Measurements from ENCODE around the gene HMX1. TPM values are rescaled to one million over a fixed set of nuclear protein-coding genes. Genes with fewer than 3 reads are reported as not detected.

HMX1 gene
- total RNA-seq, 2 experiments from 2014 or later = not detected

- no TSS peak for BruUV-seq (replicated peaks)
- no peak for TF ChIP-seq CTCF (conservative IDR thresholded peaks at IDR 0.05; ENCODE audit: low read length)
- no peak for TF ChIP-seq EZH2phosphoT487 (IDR thresholded peaks at IDR 0.05; ENCODE audit: borderline replicate concordance, low read depth, low read length)
Measured at GRCh38 chr4:8843597-8843996, 28.0 kb downstream of the HMX1 start.

GRCh38 chr4:8842614-8843013 is 29.0 kb downstream of the HMX1 start:
- H3K4me2 ChIP-seq (ENCODE audit: low read length) = no peak overlapping the region
- H3K4me3 ChIP-seq (ENCODE audit: low read depth, low read length, poor library complexity, severe bottlenecking) = no peak overlapping the region
- H3K27ac ChIP-seq (ENCODE audit: low read depth, low read length, poor library complexity, severe bottlenecking) = no peak overlapping the region
- no peaks in the 10 kb centered on the region for H4K20me1 ChIP-seq (ENCODE audit: insufficient read depth, low read length)
- ChIA-PET POLR2A (no interaction called here), CTCF (ENCODE audit: unreplicated experiment) (no interaction called here)
- no peak overlapping the region for H2AFZ ChIP-seq (ENCODE audit: low read length)
- H3K79me2 ChIP-seq (ENCODE audit: insufficient read depth, low read depth, low read length) = no peaks in the 10 kb centered on the region
- intact Hi-C loops (cut with micrococcal nuclease; ENCODE audit: unreplicated experiment) = no loop called here
- no peaks in the 10 kb centered on the region for H3K4me1 ChIP-seq (ENCODE audit: insufficient read depth, low read length, poor library complexity, severe bottlenecking)
- H3K9me2 ChIP-seq (ENCODE audit: insufficient read depth, low read length) = no peaks in the 10 kb centered on the region
- no peaks in the 10 kb centered on the region for H3K9me3 ChIP-seq (ENCODE audit: low read length)
- TF ChIP-seq CTCF (conservative IDR thresholded peaks at IDR 0.05; ENCODE audit: low read length) = no peak
- TF ChIP-seq EZH2phosphoT487 (IDR thresholded peaks at IDR 0.05; ENCODE audit: borderline replicate concordance, low read depth, low read length) = no peak
- H3K36me3 ChIP-seq (ENCODE audit: insufficient read depth, low read length) = no peaks in the 10 kb centered on the region
- no peak for DNase-seq (ENCODE audit: low spot score)
- BruUV-seq (replicated peaks) = no TSS peak

More at GRCh38 chr4:8843597-8843996, 28.0 kb downstream of the HMX1 start:
- intact Hi-C loops (cut with micrococcal nuclease; ENCODE audit: unreplicated experiment) = no loop called here
- no peaks in the 10 kb centered on the region for H3K9me2 ChIP-seq (ENCODE audit: insufficient read depth, low read length)
- no peak overlapping the region for H2AFZ ChIP-seq (ENCODE audit: low read length)
- no peaks in the 10 kb centered on the region for H4K20me1 ChIP-seq (ENCODE audit: insufficient read depth, low read length)
- H3K79me2 ChIP-seq (ENCODE audit: insufficient read depth, low read depth, low read length) = no peaks in the 10 kb centered on the region
- no peaks in the 10 kb centered on the region for H3K4me1 ChIP-seq (ENCODE audit: insufficient read depth, low read length, poor library complexity, severe bottlenecking)
- H3K36me3 ChIP-seq (ENCODE audit: insufficient read depth, low read length) = no peaks in the 10 kb centered on the region
- H3K27ac ChIP-seq (ENCODE audit: low read depth, low read length, poor library complexity, severe bottlenecking) = no peak overlapping the region
- DNase-seq (ENCODE audit: low spot score) = no peak
- no peaks in the 10 kb centered on the region for H3K9me3 ChIP-seq (ENCODE audit: low read length)
- H3K4me2 ChIP-seq (ENCODE audit: low read length) = no peak overlapping the region
- ChIA-PET POLR2A (no interaction called here), CTCF (ENCODE audit: unreplicated experiment) (no interaction called here)
- H3K4me3 ChIP-seq (ENCODE audit: low read depth, low read length, poor library complexity, severe bottlenecking) = no peak overlapping the region

GRCh38 chr4:8841678-8842268 is 29.9 kb downstream of the HMX1 start:
- no peak overlapping the region for H3K27ac ChIP-seq (ENCODE audit: low read depth, low read length, poor library complexity, severe bottlenecking)
- no peaks in the 10 kb centered on the region for H3K9me2 ChIP-seq (ENCODE audit: insufficient read depth, low read length)
- POLR2A ChIA-PET = no interaction called here
- DNase-seq (ENCODE audit: low spot score) = no peak
- intact Hi-C loops (cut with micrococcal nuclease; ENCODE audit: unreplicated experiment) = no loop called here
- CTCF ChIA-PET (ENCODE audit: unreplicated experiment) = no interaction called here
- no peaks in the 10 kb centered on the region for H3K9me3 ChIP-seq (ENCODE audit: low read length)
- H3K4me1 ChIP-seq (ENCODE audit: insufficient read depth, low read length, poor library complexity, severe bottlenecking) = no peaks in the 10 kb centered on the region
- no peaks in the 10 kb centered on the region for H4K20me1 ChIP-seq (ENCODE audit: insufficient read depth, low read length)
- no peak overlapping the region for H3K4me2 ChIP-seq (ENCODE audit: low read length)
- H3K36me3 ChIP-seq (ENCODE audit: insufficient read depth, low read length) = no peaks in the 10 kb centered on the region
- no TSS peak for BruUV-seq (replicated peaks)
- no peaks in the 10 kb centered on the region for H3K79me2 ChIP-seq (ENCODE audit: insufficient read depth, low read depth, low read length)
- no peak overlapping the region for H3K4me3 ChIP-seq (ENCODE audit: low read depth, low read length, poor library complexity, severe bottlenecking)
- TF ChIP-seq CTCF (conservative IDR thresholded peaks at IDR 0.05; ENCODE audit: low read length) (no peak), EZH2phosphoT487 (IDR thresholded peaks at IDR 0.05; ENCODE audit: borderline replicate concordance, low read depth, low read length) (no peak)
- no peak overlapping the region for H2AFZ ChIP-seq (ENCODE audit: low read length)
